Measurements from ENCODE around the gene B3GALNT2.

- no peak for TF ChIP-seq RAD21 (IDR thresholded peaks at IDR 0.05 in 1 of 2, conservative IDR thresholded peaks at IDR 0.05 in 1 of 2; ENCODE audit: low read depth in 2 of 2, low read length in 2 of 2)
- no peak for TF ChIP-seq TAF1 (IDR thresholded peaks at IDR 0.05; ENCODE audit: low read depth, low read length)
- TF ChIP-seq POLR2AphosphoS5 (IDR thresholded peaks at IDR 0.05; ENCODE audit: low read depth, low read length) = no peak
- TF ChIP-seq POLR2A (IDR thresholded peaks at IDR 0.05; ENCODE audit: control extremely low read depth in 1 of 2, low read depth in 2 of 2, low read length in 2 of 2) = no peak
- TF ChIP-seq SP1 (IDR thresholded peaks at IDR 0.05; ENCODE audit: low read depth, low read length) = no peak
- TF ChIP-seq, protein P1, sequence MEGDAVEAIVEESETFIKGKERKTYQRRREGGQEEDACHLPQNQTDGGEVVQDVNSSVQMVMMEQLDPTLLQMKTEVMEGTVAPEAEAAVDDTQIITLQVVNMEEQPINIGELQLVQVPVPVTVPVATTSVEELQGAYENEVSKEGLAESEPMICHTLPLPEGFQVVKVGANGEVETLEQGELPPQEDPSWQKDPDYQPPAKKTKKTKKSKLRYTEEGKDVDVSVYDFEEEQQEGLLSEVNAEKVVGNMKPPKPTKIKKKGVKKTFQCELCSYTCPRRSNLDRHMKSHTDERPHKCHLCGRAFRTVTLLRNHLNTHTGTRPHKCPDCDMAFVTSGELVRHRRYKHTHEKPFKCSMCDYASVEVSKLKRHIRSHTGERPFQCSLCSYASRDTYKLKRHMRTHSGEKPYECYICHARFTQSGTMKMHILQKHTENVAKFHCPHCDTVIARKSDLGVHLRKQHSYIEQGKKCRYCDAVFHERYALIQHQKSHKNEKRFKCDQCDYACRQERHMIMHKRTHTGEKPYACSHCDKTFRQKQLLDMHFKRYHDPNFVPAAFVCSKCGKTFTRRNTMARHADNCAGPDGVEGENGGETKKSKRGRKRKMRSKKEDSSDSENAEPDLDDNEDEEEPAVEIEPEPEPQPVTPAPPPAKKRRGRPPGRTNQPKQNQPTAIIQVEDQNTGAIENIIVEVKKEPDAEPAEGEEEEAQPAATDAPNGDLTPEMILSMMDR (IDR thresholded peaks at IDR 0.05; ENCODE audit: control extremely low read depth in 1 of 3, insufficient read depth in 1 of 3, low read depth in 1 of 3, low read length in 3 of 3) = no peak
- TF ChIP-seq EZH2 (IDR thresholded peaks at IDR 0.05; ENCODE audit: low read depth, low read length, severe bottlenecking) = no peak
- TF ChIP-seq KDM4A (IDR thresholded peaks at IDR 0.05; ENCODE audit: low read depth, low read length, severe bottlenecking) = no peak
- TF ChIP-seq MAFK (IDR thresholded peaks at IDR 0.05; ENCODE audit: low read depth, low read length) = no peak
- no peak for TF ChIP-seq ZNF274 (IDR thresholded peaks at IDR 0.05; ENCODE audit: borderline replicate concordance, extremely low read depth, low read length)
- TF ChIP-seq CBX5 (IDR thresholded peaks at IDR 0.05; ENCODE audit: low read depth, low read length) = no peak
- TF ChIP-seq EP300 (IDR thresholded peaks at IDR 0.05; ENCODE audit: borderline replicate concordance in 1 of 2, low read depth in 2 of 2, low read length in 2 of 2) = no peak
Observed at GRCh38 chr1:235455823-235456222, 48.4 kb downstream of the B3GALNT2 start.

Measured in H1 (cell line).